Stomach (tissue), 4 donors: ENCODE data around the gene ZNF460.

Experiments used
- CTCF ChIP-seq, 7 experiments: fragments of 450-650 bp in 4 of 7; fragments of 200-600 bp in 3 of 7; sonication (generic) in 3 of 7; IDR thresholded peaks; one replicate each; pipeline ENCODE4 v1.5.1; 2016 to 2019; ENCODE audit warnings: antibody characterized with exemption in 7 of 7, control low read depth in 2 of 7, mild to moderate bottlenecking in 1 of 7
- POLR2AphosphoS5 ChIP-seq, 3 donors: sonication (generic); formaldehyde crosslinking; IDR thresholded peaks; one replicate each; pipeline ENCODE4 v1.6.1; 2016; ENCODE audit warnings: antibody characterized with exemption in 3 of 3

GRCh38 chr19:57310792-57311191, 30.5 kb downstream of the ZNF460 start:
- TF ChIP-seq CTCF (IDR thresholded peaks at IDR 0.05), result no peak
- no peak for TF ChIP-seq POLR2AphosphoS5 (IDR thresholded peaks at IDR 0.05)
